HEK293T (cell line): ENCODE data around the gene C10orf105.

Source experiments
- BHLHE40 ChIP-seq: fragments of 450-650 bp; IDR thresholded peaks from 2 replicates; pipeline ENCODE4 v1.6.1; 2016; ENCODE audit warnings: mild to moderate bottlenecking, moderate library complexity, borderline replicate concordance
- ELF4 ChIP-seq: fragments of 450-650 bp; IDR thresholded peaks from 2 replicates; pipeline ENCODE4 v1.6.1; 2017; ENCODE audit warnings: antibody characterized with exemption
- FOXM1 ChIP-seq: fragments of 450-650 bp; IDR thresholded peaks from 2 replicates; pipeline ENCODE4 v1.6.1; 2017; ENCODE audit warnings: mild to moderate bottlenecking, borderline replicate concordance
- HDGF ChIP-seq: fragments of 450-650 bp; IDR thresholded peaks from 2 replicates; pipeline ENCODE4 v1.6.1; 2017; ENCODE audit warnings: antibody characterized with exemption, borderline replicate concordance
- L3MBTL2 ChIP-seq: fragments of 450-650 bp; conservative IDR thresholded peaks from 2 replicates; pipeline ENCODE4 v1.6.1; 2016; ENCODE audit warnings: mild to moderate bottlenecking
- NFRKB ChIP-seq: fragments of 450-650 bp; IDR thresholded peaks from 2 replicates; pipeline ENCODE4 v1.6.1; 2016; ENCODE audit warnings: mild to moderate bottlenecking, moderate library complexity
- SP1 ChIP-seq: fragments of 450-650 bp; IDR thresholded peaks from 2 replicates; pipeline ENCODE4 v1.6.1; 2017
- SUZ12 ChIP-seq: fragments of 450-650 bp; IDR thresholded peaks from 2 replicates; pipeline ENCODE4 v1.6.1; 2016; ENCODE audit warnings: mild to moderate bottlenecking
- ZNF384 ChIP-seq: fragments of 450-650 bp; IDR thresholded peaks from 2 replicates; pipeline ENCODE4 v1.6.1; 2016

GRCh38 chr10:71671994-71672946 lies 47.3 kb downstream of the C10orf105 start:
- TF ChIP-seq ZNF384 (no peak), HDGF (no peak), ELF4 (no peak), NFRKB (no peak), FOXM1 (no peak), BHLHE40 (no peak), SP1 (no peak), L3MBTL2 (no peak), SUZ12 (no peak)
